ENCODE measurements around the gene KCNK13. TPM values are rescaled to one million over a fixed set of nuclear protein-coding genes. Genes with fewer than 3 reads are reported as not detected.

Gene KCNK13
- total and polyA plus RNA-seq, 2 of the 4 experiments (the other 2 are of a cell fraction), result not detected

GRCh38 chr14:90054803-90055202, 7.0 kb upstream of the KCNK13 start:
- TF ChIP-seq MXI1 (IDR thresholded peaks at IDR 0.05; ENCODE audit: borderline replicate concordance, low read depth, low read length), result no peak
- TF ChIP-seq RAD21 (IDR thresholded peaks at IDR 0.05; ENCODE audit: low read length), result no peak
- TF ChIP-seq CEBPB (IDR thresholded peaks at IDR 0.05; ENCODE audit: low read depth, low read length), result no peak
- no peak for TF ChIP-seq FOS (IDR thresholded peaks at IDR 0.05; ENCODE audit: low read depth, low read length)
- TF ChIP-seq ELK1 (IDR thresholded peaks at IDR 0.05; ENCODE audit: borderline replicate concordance, low read depth, low read length), result no peak
- TF ChIP-seq RCOR1 (IDR thresholded peaks at IDR 0.05; ENCODE audit: insufficient replicate concordance, low read length), result no peak

More at GRCh38 chr14:90054803-90055202, 7.0 kb upstream of the KCNK13 start:
- Histone ChIP-seq H3K27me3 (ENCODE audit: control insufficient read depth, insufficient read depth, low read length) (peaks cover 12% of the 10 kb centered on the region), H3K4me3 (ENCODE audit: insufficient read depth, low read depth, low read length) (no peak overlapping the region), H2AK5ac (ENCODE audit: low read depth, low read length) (no peak overlapping the region), H3K9ac (ENCODE audit: low read depth, low read length) (no peak overlapping the region), H4K91ac (ENCODE audit: insufficient read depth, low read depth, low read length) (no peak overlapping the region), H2BK5ac (ENCODE audit: low read depth, low read length, poor library complexity, severe bottlenecking) (no peak overlapping the region), H3K23ac (ENCODE audit: low read depth, low read length) (no peak overlapping the region), H3K79me1 (ENCODE audit: low read depth in 1 of 2, low read length in 2 of 2) (no peaks in the 10 kb centered on the region), H3K56ac (ENCODE audit: extremely low read depth, insufficient read depth, low read length) (no peak overlapping the region), H3K36me3 (ENCODE audit: control insufficient read depth, insufficient read depth, low read length) (no peaks in the 10 kb centered on the region), H3K18ac (ENCODE audit: low read depth, low read length) (no peak overlapping the region), H2BK15ac (ENCODE audit: low read depth, low read length) (no peak overlapping the region), H3K9me3 (ENCODE audit: control insufficient read depth, insufficient read depth, low read length) (0 out of 2 replicates have a peak, but pooled peaks cover 2% of the 10 kb centered on the region), H3K14ac (replicated peaks; ENCODE audit: low read depth, low read length) (no peak overlapping the region), H2BK120ac (ENCODE audit: low read depth, low read length) (no peak overlapping the region), H3K4ac (ENCODE audit: low read depth, low read length) (no peak overlapping the region), H4K8ac (ENCODE audit: low read depth in 2 of 2, low read length in 2 of 2) (no peak overlapping the region), H4K20me1 (ENCODE audit: insufficient read depth, low read length) (no peaks in the 10 kb centered on the region), H4K5ac (ENCODE audit: low read depth, low read length) (no peak overlapping the region), H2AFZ (replicated peaks; ENCODE audit: low read length, poor library complexity) (no peak overlapping the region), H3K27ac (ENCODE audit: insufficient read depth, low read length) (no peak overlapping the region), H2BK20ac (ENCODE audit: low read depth, low read length) (no peak overlapping the region), H3K4me2 (ENCODE audit: low read depth, low read length) (no peak overlapping the region), H3K4me1 (ENCODE audit: control insufficient read depth, insufficient read depth, low read length) (0 out of 2 replicates have a peak, but pooled peaks cover 2% of the 10 kb centered on the region), H2AK9ac (replicated peaks; ENCODE audit: low read depth, low read length, poor library complexity) (no peak overlapping the region), H3K9me1 (ENCODE audit: insufficient read depth, low read length) (no peaks in the 10 kb centered on the region)
- no TSS peak for BruUV-seq (replicated peaks)
- no peak for ATAC-seq (ENCODE audit: low read depth)
- CTCF ChIA-PET, result interaction anchor here (0.6 kb wide), 1 partner anchor 10 kb away, joined by 3 read pairs; no protein-coding TSS in a partner anchor
- intact Hi-C loops (cut with micrococcal nuclease), result no loop called here
- dilution Hi-C loops (cut with HindIII; ENCODE audit: low sequenced_read_pairs, unreplicated experiment), result no loop called here
- in situ Hi-C loops (cut with MboI; ENCODE audit: low sequenced_read_pairs), result no loop called here
- DNase-seq, result no peak
- WGBS, 2 experiments (ENCODE audit: extremely low coverage in 2 of 2, insufficient read length in 1 of 2), result no CpG with 5 or more reads among the region's 1 CpG
- POLR2A ChIA-PET (ENCODE audit: unreplicated experiment), result no interaction called here
